ENCODE measurements around the gene AP2A2. TPM values are rescaled to one million over a fixed set of nuclear protein-coding genes. Genes with fewer than 3 reads are reported as not detected.

Gene AP2A2
- total and polyA plus RNA-seq, 11 donors = 20.4 to 71.4 (median 36.5) TPM

DNA sequence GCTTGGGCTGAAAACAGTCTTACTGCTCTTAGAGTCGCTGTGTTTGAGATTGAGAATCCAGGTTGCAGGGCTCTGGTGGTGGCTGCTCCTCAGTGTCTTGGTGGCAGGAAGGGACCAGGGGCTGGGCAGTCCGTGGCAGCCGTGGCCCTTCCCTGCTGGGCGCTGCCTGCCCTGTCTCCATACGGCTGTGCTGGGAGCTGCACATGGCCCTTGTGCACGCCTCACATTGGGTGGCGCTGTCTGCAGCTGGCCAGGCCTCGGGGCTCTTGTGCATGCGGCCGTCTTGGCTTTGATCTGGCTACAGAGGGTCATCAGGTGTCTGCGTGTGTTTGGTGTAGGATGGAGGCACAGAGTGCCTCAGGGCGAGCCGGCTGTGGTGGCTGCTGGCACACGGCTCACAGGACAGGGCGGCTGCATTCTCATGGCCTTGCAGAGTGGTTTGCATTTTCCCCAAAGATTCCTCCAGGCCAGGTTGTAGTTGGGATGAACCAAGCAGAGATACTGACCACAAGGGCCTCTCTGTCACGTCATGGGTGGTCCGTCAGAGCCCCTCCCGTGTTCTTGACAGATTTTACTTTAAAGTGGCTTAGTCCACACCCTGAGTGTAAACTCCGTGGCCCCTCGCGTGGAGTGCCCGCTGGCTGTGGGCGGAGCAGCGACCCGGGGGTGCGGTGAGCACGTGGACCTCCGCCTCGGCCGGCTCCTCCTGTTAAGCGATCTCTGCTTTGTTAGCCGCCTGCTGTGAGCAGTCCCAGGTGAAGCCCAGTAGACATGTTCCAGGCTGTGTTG is 76.1 kb downstream of the AP2A2 start:
- no peak for ATAC-seq
- H3K27me3 ChIP-seq = no peaks in the 10 kb centered on the region
- no peak for TF ChIP-seq POLR2A (IDR thresholded peaks at IDR 0.05)
- TF ChIP-seq, protein P1, sequence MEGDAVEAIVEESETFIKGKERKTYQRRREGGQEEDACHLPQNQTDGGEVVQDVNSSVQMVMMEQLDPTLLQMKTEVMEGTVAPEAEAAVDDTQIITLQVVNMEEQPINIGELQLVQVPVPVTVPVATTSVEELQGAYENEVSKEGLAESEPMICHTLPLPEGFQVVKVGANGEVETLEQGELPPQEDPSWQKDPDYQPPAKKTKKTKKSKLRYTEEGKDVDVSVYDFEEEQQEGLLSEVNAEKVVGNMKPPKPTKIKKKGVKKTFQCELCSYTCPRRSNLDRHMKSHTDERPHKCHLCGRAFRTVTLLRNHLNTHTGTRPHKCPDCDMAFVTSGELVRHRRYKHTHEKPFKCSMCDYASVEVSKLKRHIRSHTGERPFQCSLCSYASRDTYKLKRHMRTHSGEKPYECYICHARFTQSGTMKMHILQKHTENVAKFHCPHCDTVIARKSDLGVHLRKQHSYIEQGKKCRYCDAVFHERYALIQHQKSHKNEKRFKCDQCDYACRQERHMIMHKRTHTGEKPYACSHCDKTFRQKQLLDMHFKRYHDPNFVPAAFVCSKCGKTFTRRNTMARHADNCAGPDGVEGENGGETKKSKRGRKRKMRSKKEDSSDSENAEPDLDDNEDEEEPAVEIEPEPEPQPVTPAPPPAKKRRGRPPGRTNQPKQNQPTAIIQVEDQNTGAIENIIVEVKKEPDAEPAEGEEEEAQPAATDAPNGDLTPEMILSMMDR (IDR thresholded peaks at IDR 0.05) = no peak
- WGBS, 4 donors = 92 to 95% (median 94%) methylated on average over 11 to 32 of the region's 32 CpGs
- no peak for DNase-seq
- H3K4me1 ChIP-seq = peaks cover 0 to 11% (median 0%) of the 10 kb centered on the region in 12 donors
- H3K9me3 ChIP-seq = no peaks in the 10 kb centered on the region
- intact Hi-C loops (cut with DNase I) = no loop called here
- H3K27ac ChIP-seq = no peak overlapping the region
- H3K36me3 ChIP-seq = peaks cover 0 to 87% (median 68%) of the 10 kb centered on the region in 9 donors
- H3K4me3 ChIP-seq = no peak overlapping the region

DNA sequence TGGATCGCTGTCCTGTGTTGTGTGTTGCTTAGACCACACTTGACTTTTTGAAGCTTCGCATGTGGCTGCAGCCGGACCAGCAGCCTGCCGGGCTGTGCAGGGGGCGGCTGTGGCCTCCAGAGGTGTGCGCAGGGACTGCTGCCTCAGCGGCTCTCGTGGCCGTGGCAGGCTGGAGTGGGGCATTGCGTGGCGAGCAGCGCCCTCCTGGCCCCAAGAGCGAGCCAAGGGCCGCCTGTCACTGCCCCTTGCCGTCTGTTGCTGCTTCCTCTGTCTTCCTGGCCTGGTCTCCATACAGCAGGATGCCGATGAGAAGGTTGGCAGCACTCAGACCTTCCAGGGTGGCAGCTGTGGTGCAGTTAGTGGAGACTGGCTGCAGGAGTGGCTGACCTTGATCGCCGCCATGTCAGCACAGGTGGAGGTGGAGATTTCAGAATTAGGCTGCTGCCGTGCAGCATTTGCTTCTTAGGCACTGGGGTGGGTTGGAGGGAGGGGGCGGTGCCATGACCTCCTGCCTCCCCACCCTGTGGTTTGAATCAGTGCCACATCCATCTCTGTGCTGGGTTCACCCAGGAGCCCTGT is 76.8 kb downstream of the AP2A2 start:
- Histone ChIP-seq H3K9me3 (no peaks in the 10 kb centered on the region), H3K27me3 (no peaks in the 10 kb centered on the region), H3K27ac (no peak overlapping the region), H3K4me1 (peaks cover 0 to 14% (median 0%) of the 10 kb centered on the region in 12 donors), H3K36me3 (peaks cover 0 to 88% (median 69%) of the 10 kb centered on the region in 9 donors), H3K4me3 (no peak overlapping the region)
- TF ChIP-seq POLR2A (IDR thresholded peaks at IDR 0.05) = no peak
- TF ChIP-seq, protein P1 (IDR thresholded peaks at IDR 0.05) = no peak
- DNase-seq (no peak), ATAC-seq (no peak)
- intact Hi-C loops (cut with DNase I) = no loop called here
- WGBS, 4 donors = 94 to 96% (median 95%) methylated on average over 18 to 20 of the region's 20 CpGs

DNA sequence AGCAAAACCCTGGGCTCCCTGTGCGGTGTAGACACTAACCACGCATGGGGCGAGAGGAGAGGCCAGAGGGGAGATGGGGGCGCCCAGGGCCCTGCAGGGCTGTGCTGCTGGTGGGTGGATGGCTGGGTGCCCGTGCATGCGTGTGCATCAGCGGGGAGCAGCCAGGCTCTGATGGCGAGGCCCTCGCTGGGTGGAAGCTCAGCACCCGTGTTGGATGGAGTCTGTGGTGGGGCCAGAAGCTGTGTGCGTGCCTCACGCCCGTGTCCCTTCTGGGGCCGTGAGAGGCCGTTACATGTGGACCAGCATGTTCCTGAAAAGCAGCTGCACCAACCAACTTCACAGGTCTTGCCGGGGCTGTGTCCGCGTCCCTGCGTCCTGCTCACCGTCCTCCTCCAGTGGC is 77.5 kb downstream of the AP2A2 start:
- H3K27ac ChIP-seq = no peak overlapping the region
- TF ChIP-seq, protein P1 (IDR thresholded peaks at IDR 0.05) = no peak
- TF ChIP-seq POLR2A (IDR thresholded peaks at IDR 0.05) = no peak
- H3K27me3 ChIP-seq = no peaks in the 10 kb centered on the region
- no peak for ATAC-seq
- 89 to 93% (median 89%) methylated on average over 18 to 20 of the region's 20 CpGs for WGBS, 4 donors
- H3K36me3 ChIP-seq = peaks cover 2 to 94% (median 76%) of the 10 kb centered on the region in 9 donors
- H3K9me3 ChIP-seq = no peaks in the 10 kb centered on the region
- H3K4me1 ChIP-seq = peaks cover 0 to 14% (median 0%) of the 10 kb centered on the region in 12 donors
- intact Hi-C loops (cut with DNase I) = no loop called here
- H3K4me3 ChIP-seq = no peak overlapping the region
- DNase-seq = no peak

DNA sequence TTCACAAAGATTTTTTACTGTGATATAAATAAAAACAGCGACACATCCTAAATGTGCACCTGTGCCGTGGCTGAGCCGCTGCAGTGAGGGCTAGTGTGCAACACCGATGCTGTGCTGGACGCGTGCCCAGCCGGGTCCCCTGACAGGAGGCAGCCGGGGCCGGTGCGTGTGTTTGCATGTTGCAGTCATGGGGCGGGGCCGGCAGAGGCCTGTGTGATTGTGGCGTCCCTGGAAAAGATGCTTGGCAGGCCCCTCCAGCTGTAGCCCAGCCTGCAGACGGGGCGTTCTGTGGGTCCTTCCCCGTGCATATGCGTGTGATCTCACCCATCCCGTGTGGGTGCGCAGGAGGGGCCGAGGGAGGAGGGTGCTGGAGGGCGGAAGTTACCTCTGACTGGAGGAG is 80.3 kb downstream of the AP2A2 start:
- ATAC-seq = peak in 3 of 4 donors; percentile 25 to 43 (median 26)

More for the DNA sequence above, 80.3 kb downstream of the AP2A2 start:
- Histone ChIP-seq H3K27me3 (no peaks in the 10 kb centered on the region), H3K9me3 (no peaks in the 10 kb centered on the region), H3K27ac (peak overlapping the region in 2 of 12 donors; percentile 17 to 48), H3K4me3 (no peak overlapping the region), H3K4me1 (peaks cover 0 to 14% (median 0%) of the 10 kb centered on the region in 12 donors), H3K36me3 (peaks cover 5 to 100% (median 86%) of the 10 kb centered on the region in 9 donors)
- 59 to 73% (median 62%) methylated on average over 14 to 21 of the region's 21 CpGs for WGBS, 4 donors
- peak in 2 of 5 donors; percentile 48 to 62 for DNase-seq
- TF ChIP-seq, protein P1 (IDR thresholded peaks at IDR 0.05) = no peak
- TF ChIP-seq POLR2A (IDR thresholded peaks at IDR 0.05) = no peak
- intact Hi-C loops (cut with DNase I) = no loop called here
